Fibroblast of skin of scalp (primary cell): Measurements from ENCODE around the gene PLAAT4.
"Not testable (repeated sequence)": the region's sequence is repeated elsewhere in the genome, so short reads cannot be mapped to it uniquely, and the experiment has no call there.

ENCODE experiments used
- DNase-seq: peaks from one replicate; pipeline ENCODE4 v3.0.0-alpha.2; 2013

The PLAAT4 gene

DNA sequence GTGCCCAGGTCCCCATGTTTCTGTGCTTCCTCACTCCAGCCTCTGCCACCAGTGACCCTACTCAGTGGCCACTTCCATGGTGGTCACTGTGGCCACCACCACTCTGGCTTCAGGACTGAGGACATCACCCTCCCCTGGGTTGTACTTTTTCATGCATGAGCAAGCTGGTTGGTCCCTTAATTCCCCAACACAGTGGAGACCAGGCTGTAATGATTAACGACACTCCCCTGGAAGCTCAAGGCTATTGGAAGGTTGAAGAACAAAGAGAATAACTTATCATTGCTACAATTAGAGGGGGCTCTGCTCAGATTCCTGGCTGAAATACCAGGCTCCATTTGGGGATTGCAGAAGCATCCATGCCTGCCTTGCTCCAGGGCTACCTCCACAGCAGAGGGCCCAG is 10.5 kb downstream of the PLAAT4 start:
- DNase-seq, result no peak

DNA sequence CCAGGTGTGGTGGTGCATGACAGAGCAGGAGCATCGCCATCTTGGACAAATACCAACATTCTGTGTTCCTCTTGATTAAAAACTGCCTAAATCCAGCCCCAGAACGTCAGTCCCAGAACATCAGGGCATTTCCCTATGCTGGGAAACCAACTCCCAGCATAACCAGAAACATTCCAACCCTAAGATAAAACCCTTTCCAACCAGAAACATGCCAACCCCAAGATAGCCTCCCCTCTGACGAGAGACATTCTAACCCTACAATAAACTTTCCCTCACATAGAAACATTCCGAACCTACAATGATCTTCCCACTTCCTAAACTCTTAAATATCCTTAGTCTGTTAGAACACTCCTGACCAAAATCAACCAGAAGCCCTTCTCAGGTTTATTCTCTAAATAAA is 11.6 kb downstream of the PLAAT4 start:
- DNase-seq, result no peak

DNA sequence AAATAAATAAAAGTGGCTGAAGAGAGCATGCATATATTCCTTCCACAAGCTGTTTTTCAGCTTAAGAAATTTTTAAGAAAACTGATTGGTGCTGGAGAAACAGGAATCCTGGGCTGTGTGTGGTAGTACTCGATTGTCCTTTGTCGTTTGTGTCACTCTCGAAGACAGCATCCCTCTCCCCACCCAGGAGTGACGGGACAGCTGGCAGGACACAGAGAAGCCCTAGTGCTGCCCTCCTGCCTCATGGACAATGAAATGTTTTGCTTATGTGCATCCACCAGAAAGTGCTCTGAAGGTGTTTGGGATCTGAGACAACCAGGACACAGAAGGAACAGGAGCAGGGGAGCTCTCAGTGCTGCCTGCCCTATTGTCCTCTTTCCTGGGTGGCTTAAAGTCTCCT is 12.8 kb downstream of the PLAAT4 start:
- no peak for DNase-seq

DNA sequence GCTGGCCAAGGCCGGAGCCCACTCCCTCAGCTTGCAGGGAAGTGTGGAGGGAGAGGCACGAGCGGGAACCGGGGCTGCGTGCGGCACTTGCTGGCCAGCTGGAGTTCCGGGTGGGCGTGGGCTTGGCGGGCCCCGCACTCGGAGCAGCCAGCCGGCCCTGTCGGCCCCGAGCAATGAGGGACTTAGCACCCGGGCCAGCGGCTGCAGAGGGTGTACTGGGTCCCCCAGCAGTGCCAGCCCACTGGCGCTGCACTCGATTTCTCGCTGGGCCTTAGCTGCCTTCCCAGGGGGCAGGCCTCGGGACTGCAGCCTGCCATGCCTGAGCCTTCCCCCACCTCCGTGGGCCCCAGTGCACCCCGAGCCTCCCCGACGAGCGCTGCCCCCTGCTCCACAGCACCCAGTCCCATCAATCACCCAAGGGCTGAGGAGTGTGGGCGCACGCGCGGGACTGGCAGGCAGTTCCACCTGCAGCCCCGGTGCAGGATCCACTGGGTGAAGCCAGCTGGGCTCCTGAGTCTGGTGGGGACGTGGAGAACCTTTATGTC is 13.6 kb downstream of the PLAAT4 start:
- DNase-seq, result not testable (repeated sequence)

DNA sequence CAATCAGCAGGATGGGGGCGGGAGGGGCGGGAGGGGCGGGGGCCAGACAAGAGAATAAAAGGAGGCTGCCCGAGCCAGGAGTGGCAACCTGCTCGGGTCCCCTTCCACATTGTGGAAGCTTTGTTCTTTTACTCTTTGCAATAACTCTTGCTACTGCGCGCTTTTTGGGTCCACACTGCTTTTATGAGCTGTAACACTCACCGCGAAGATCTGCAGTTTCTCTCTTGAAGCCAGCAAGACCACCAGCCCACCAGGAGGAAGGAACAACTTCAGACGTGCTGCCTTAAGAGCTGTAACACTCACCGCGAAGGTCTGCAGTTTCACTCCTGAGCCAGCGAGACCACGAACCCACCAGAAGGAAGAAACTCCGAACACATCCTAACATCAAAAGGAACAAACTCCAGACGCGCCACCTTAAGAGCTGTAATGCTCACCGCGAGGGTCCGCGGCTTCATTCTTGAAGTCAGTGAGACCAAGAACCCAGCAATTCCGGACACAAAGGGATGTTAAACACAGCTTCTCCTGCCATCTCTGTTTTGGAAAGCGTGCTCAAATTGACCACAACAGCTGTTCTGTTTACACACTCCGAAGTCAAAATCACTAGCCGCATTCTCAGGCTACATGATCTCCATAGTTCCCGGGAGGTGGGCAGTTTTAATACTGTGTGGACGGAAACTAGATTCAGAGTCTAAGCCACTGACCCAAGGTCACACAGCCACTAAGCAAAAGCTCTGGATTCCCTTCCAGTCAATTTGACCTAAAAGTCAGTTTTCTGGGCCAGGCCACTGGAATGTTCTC is 14.7 kb downstream of the PLAAT4 start:
- no peak for DNase-seq

DNA sequence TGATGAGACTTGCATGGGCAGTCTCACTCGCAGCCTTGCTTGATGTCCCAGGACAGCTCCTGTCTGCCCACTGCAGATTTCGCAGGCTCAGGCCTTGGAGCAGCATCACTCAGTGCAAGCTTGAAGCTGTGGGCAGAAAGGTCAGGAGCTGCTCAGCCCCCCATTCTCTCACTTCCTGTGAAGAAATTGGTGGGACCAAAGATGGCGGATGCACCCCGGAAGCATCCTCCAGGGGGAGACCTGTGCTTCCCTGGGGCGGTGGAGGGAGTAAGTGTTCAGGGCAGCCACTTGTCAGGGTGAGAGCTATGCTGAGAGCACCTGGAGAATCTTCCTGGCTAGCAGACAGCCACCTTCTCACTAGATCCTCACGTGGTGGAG is 15.3 kb downstream of the PLAAT4 start:
- no peak for DNase-seq

DNA sequence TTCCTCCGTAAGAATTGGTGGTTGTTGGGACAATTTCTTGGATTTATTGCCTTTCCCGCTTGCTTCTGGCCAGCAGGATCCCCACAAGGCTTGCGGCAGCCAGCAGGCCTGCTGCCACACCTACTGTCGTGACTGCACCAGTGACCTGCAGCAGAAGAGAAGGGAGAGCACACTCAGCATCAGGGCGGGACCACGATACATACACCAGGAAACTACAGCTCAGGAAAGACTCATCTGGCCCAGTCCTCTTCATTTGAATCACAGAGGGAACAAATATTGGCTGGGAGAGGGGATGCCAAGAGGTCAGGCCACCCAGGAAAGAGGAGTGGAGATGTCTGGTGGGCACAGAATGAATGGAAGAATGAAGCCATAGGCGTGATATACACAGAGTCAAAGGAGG is 16.3 kb downstream of the PLAAT4 start:
- no peak for DNase-seq

DNA sequence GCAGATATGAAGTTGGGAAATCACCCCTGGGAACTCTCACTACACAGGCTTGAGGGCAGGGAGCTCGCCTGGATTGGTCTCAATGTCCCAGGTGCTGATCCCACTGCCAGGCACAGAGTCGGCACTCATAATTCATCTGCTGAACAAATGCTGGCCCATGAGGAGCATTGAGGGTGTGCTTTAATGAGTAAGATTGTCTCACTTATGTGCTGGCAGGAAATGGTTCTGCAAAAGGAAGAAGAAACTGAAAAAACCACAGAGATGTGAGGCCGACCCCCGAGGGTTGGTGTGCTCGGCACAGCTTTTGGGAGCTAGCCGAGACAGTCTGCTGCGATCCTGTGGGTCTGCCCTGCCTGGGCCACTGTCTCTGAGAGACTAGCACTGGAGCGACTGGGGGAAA is 17.2 kb downstream of the PLAAT4 start:
- peak; percentile 43 for DNase-seq

DNA sequence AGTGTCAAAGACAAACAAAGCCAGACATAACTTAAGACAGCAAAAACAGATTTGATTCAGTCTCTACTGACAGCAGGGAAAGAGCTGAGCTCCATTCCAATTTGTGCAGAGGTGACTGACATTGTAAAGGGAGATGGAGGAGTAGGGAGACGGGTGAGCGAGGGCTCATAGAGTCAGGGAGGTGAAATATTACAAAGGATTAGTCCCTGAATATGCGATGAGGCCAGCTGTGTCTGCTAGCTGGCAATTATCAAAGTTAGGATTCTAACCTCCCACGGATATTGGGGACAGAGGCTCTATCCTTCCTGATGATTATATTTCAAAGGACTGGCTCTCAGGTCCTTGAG is 18.2 kb downstream of the PLAAT4 start:
- no peak for DNase-seq

DNA sequence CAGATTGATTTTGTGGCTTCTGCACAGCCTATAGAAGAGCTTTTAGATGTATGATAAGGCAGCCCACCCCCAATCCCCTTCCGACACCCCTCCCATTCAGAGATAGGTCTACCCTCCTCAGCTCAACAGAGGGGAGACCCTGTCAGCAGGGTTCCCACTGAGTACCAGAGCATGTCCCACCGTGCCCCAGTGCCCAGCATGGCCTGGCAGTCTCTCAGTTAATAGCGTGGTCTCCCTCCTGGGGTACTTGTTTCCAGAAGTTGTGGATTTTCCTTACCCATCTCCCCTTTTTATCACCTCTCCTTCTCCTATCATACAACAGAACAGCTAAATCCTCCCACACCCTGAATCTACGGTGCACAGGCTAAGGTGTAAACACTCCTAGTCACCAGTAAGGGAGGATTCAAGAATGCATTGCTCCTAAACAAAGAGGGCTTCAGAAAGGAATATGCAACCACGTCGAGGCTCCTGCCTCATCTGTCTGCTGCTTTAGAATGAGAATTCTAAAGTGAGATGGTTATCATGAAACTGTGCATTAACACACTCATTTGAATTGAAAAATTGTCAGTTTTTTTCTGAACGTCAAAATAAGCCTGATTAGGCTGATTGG is 19.9 kb downstream of the PLAAT4 start:
- DNase-seq, result no peak

DNA sequence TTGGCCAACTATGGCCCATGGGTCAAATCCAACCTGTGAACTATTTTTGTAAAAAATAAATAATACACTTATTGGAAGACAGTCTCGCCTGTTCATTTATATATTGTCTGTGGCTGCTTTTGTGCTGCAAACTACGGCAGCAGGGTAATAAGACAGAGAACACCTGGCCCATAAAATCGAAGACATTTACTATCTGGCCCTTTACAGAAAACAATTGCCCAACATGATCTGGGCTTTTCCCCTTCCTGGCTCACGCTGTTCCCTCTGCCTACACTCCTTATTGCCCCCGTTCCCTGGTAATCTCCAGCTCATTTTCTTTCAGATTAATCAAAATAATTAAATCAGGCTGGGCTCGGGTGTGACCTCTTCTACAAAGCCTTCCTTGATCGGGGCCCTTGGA is 21.0 kb downstream of the PLAAT4 start:
- no peak for DNase-seq

DNA sequence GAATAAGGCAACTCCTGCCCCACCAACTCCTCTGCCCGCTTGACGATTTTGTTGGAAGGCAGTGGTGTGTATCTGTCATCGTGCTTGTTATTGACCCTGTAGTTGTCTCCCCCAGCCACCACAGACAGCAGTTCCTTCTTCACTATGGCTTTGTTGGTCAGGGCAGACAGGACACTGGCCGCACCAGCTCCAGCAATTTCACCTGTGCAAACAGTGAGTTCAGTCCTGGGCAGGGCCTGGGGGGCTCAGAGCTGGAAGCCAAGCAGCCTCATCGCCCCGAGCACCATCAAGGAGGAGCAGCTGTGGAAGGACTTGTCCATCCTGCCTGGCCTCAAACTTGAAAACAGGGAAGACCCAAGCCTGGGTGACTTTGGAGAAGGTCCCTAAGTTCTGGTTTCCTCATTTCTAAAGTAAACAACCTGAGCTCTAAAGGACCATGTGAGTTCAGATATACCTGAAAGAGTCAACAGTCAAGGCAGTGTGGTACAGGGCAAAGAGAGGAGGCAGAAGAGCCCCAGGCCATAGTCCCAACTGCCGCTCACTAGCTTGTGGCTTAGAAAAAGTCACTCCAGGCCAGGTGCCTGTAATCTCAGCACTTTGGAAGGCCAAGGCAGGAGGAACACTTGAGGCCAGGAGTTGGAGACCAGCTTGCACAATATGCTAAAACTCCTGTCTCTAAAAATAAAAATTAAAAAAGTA is 22.0 kb downstream of the PLAAT4 start:
- no peak for DNase-seq

DNA sequence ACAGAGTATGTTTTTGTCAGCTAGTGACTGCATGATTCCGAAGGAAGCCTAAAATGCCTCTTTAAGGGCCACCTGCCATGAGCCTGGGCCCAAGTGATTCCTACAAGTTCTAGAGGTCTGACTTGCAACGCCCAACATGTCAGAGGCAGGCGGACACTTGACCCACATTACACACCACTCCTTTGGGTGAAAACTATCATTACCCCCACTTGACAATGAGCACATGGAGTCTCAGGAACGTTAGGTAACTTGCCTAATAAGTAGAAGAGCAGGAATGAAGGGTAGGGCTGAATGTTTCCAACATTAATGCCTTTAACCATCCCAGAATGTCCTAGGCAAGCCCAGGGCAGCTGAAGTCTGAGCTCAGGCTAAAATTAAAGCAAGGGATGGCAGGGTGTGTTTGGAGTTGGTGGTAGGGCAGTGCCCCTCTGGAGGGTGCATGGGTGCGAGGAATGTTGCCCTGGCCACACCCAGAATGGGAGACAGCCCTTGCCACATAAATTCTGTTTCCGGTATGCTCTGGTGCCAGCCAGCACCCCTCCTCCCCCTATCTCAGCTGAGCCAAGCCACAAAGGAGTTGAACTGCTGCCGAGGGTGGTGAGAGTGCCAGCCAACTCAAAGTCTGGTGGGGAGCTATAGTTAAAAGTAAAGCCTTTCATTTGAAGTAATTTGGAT is 24.0 kb downstream of the PLAAT4 start:
- no peak for DNase-seq

DNA sequence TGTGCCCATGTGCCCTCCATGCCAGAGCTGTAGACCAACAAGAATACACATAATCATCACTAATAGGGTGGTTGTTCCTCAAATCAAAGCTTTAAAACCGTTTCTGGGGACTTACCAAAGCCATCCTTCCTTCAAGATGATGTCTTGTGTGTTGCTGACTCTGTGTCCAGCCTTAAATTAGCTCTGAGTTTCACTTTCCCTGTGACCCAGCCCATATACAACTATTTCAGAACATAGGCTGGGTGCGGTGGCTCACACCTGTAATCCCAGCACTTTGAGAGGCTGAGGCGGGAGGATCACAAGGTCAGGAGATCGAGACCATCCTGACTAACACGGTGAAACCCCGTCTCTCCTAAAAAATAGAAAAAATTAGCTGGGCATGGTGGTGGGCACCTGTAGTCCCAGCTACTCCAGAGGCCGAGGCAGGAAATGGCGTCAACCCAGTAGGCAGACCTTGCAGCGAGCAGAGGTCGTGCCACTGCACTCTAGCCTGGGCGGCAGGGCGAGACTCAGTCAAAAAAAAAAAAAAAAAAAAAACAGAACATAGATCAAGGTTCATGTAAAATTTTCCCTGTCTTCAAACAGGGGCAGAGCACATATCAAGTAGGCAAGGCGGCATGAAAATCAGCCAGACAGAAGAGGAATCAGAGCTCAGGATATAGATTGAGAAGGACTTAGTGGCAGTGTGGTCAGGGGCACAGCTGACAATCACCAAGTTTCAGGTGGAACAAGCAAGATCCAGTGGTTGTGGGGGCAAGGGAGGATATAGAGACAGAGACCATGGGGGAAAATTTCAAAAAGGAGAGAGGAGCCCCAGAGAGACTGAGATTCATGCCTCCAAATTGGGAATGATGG is 26.8 kb downstream of the PLAAT4 start, which contains the start of gene PLAAT2:
Gene PLAAT2 (minus strand): TSS at position 179 of the 855 bp plus-strand sequence. CDS start 55 bp downstream, at position 124.
- DNase-seq, result no peak

DNA sequence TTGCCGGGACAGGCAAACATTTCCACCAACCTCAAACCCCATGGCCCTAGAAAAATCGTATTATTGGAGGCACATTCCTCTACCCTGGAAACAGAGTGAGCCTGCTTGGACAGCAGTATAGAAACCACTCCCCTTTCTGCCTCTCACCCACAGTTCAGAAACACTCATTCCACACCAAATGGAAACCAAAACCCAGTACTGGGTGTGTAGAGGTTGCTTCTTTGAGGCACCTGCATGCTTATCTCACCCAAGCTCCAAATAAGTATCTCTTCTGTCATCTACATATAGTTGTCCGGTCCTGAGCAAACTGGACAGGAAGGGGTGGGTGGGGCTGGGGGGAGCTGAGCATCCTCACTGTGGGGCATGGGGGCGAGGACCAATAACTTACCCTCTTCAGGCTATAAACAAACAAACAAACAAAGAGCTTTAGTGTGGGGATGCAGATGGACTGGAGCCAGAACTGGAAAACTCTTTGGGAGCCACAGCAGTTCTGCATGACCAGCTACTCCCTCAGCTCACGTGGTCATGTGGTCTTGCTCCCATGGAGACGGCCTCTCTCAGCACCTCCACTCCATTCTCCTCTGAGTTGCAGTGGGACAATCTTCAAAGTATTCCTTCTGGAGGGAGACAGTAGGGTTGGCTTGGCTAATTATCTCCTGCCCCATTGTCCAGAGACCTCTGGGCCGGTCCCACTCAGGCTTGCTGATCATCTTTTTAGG is 27.6 kb downstream of the PLAAT4 start:
- no peak for DNase-seq

DNA sequence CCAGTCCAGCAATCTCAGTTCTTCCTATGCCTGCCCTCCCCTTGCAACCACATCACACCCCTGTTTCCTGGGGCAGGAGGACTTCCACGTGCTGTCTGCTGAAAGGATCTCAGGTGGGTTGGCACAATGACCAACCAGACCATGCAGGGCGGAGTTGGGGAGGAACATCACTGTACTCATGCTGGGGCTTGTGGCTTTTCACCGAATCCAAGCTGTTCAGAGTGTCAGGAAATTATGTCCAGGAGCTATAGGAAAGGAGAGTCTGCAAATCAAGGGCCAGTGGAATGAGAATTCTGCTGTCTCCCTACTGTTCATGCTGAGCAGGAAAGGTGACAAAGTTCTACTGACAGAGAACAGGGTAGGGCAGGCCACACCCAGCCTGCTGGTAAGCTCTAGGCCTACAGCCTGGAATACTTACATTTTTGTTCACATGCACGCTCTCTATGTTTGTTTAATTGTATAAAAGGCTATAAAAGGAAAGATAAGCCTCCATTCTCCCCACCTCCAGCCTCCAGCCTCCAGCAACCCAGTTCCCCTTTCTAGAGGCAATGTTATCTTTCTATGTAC is 28.3 kb downstream of the PLAAT4 start:
- DNase-seq, result no peak

DNA sequence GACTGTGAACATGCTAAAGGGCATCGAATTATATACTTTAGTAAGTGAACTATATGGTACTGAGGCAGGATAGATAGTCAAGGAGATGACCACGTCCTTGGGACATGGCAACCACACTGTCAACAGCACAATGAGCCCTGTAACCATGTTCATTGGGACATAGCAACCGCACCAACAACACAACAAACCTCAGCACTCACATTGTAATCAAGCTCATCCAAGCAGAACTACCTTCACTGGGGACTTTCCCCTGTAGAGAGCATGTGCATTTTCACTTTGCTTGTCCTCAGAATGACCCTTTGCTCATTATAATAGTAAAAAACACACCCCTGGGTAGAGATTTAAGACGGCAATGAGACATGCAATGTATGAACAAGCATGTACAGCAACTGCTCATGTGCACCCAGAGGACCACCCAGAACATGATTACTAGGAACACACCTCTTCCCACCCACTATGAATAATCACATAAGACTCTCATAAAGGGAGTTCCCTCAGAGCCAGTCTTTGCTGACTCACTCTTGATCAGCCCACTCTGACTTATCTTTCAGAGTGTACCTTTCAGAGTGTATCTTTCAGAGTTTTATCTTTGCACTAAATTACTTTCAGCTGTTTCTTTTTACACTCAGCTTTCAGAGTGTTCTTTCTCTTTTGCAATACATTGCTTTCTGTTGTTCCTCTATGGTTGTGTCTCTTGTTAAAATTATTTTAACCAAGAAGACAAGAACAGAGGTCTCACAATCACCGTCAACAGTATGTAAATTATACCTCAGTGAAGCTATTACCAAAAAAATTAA is 30.6 kb downstream of the PLAAT4 start:
- peak; percentile 78 for DNase-seq

DNA sequence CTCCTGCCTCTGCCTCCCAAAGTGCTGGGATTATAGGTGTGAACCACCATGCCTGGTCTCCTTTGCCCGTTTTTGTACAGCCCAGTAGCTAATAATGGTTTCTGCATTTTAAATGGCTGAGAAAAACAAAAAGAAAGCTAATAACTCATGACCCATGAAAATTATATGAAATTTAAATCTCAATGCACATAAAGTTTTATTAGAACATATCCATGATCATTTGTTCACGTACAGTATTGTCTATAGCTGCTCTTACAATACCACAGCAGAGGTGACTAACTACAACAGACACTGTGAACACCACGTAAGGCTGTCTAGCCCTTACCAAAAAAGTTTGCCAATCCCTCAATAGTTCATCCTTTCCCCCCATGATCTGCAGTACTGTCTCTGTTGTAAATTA is 33.0 kb downstream of the PLAAT4 start:
- DNase-seq, result no peak

DNA sequence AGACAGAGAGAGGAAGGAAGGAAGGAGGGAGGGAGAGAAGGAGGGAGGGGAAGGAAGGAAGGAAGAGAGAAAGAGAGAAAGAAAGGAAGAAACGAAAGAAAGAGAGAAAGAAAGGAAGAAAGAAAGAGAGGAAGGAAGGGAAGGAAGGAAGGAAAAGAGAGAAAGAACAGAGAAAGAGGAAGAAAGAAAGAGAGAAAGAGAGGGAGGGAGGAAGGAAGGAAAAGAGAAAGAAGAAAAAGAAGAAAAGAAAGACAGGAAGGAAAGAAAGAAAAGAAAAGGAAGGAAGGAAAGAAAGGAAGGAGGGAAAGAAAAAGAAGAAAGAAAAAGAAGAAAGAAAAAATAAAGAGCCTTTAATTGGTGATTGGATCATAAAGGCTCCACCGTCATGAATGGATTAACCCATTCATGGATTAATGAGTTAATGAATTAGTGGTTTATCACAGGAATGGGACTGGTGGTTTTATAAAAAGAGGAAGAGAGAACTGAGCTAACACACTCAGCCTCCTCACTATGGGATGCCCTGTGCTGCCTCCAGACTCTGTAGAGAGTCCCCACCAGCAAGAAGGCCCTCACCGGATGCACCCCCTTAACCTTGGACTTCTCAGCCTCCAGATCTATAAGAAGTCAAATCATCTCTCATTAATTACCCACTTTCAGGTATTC is 35.5 kb downstream of the PLAAT4 start:
- DNase-seq, result no peak
